Keratinocyte (primary cell): Measurements from ENCODE around the gene HIGD1C. TPM values are rescaled to one million over a fixed set of nuclear protein-coding genes. Genes with fewer than 3 reads are reported as not detected.

Source experiments
- DNase-seq: peaks from one replicate; pipeline ENCODE4 v3.0.0-alpha.2; 2011; ENCODE audit warnings: low read depth, missing footprints, low spot score
- FAIRE-seq: peaks from 2 replicates; lab custom pipeline; 2011; peaks lifted over from hg19 to GRCh38; lab: Jason Lieb, UNC
- H2AFZ ChIP-seq: 2 replicates; pipeline ENCODE4 v1.6.0; 2012; ENCODE audit warnings: low read length, control low read depth, inconsistent platforms; ENCODE audit not compliant: control insufficient read depth
- H3K27ac ChIP-seq: 2 replicates; pipeline ENCODE4 v1.5.1; 2011; ENCODE audit warnings: low read length; ENCODE audit not compliant: control insufficient read depth, insufficient read depth
- H3K27me3 ChIP-seq: 3 replicates; pipeline ENCODE4 v1.6.0; 2011; ENCODE audit warnings: low read length; ENCODE audit not compliant: control insufficient read depth, insufficient read depth; ENCODE audit errors: extremely low read depth
- H3K36me3 ChIP-seq, 2 experiments: 2 replicates in 1 of 2; 3 replicates in 1 of 2; pipeline ENCODE4 v1.5.1; 2011; ENCODE audit warnings: low read length in 2 of 2, mild to moderate bottlenecking in 1 of 2; ENCODE audit not compliant: control insufficient read depth in 2 of 2, insufficient read depth in 2 of 2; ENCODE audit errors: extremely low read depth in 1 of 2
- H3K4me1 ChIP-seq: 3 replicates; pipeline ENCODE4 v1.5.1; 2011; ENCODE audit warnings: low read length; ENCODE audit not compliant: control insufficient read depth, insufficient read depth; ENCODE audit errors: extremely low read depth
- H3K4me2 ChIP-seq: 3 replicates; pipeline ENCODE4 v1.6.0; 2011; ENCODE audit warnings: low read depth, low read length; ENCODE audit not compliant: control insufficient read depth, insufficient read depth; ENCODE audit errors: extremely low read depth
- H3K4me3 ChIP-seq, 3 experiments: fragments of 200-600 bp in 1 of 3; sonication (generic) in 1 of 3; 2 replicates in 2 of 3; 3 replicates in 1 of 3; pipeline ENCODE4 v1.5.1; 2011 to 2016; ENCODE audit warnings: low read length in 3 of 3, mild to moderate bottlenecking in 3 of 3, control low read depth in 2 of 3, inconsistent platforms in 1 of 3, low read depth in 1 of 3, mixed read lengths in 1 of 3, mixed run types in 1 of 3, moderate library complexity in 1 of 3; ENCODE audit not compliant: control insufficient read depth in 2 of 3, insufficient read depth in 2 of 3; ENCODE audit errors: extremely low read depth in 1 of 3
- H3K79me2 ChIP-seq: 2 replicates; pipeline ENCODE4 v1.6.0; 2012; ENCODE audit warnings: low read length; ENCODE audit not compliant: control insufficient read depth, insufficient read depth
- H3K9ac ChIP-seq: 3 replicates; pipeline ENCODE4 v1.6.0; 2011; ENCODE audit warnings: low read length; ENCODE audit not compliant: control insufficient read depth, insufficient read depth; ENCODE audit errors: extremely low read depth
- H3K9me1 ChIP-seq: 3 replicates; pipeline ENCODE4 v1.6.0; 2011; ENCODE audit warnings: low read length; ENCODE audit not compliant: control insufficient read depth, insufficient read depth; ENCODE audit errors: extremely low read depth
- H3K9me3 ChIP-seq: 2 replicates; pipeline ENCODE4 v1.5.1; 2012; ENCODE audit warnings: low read depth, low read length; ENCODE audit not compliant: control insufficient read depth
- H4K20me1 ChIP-seq: 3 replicates; pipeline ENCODE4 v1.6.0; 2011; ENCODE audit warnings: low read length; ENCODE audit not compliant: control insufficient read depth, insufficient read depth; ENCODE audit errors: extremely low read depth
- EZH2 ChIP-seq: IDR thresholded peaks from one replicate; pipeline ENCODE4 v1.6.1; 2012; ENCODE audit warnings: inconsistent platforms, mild to moderate bottlenecking, low read length, moderate library complexity
- dilution Hi-C: fragments of 300-500 bp; cut with MboI; formaldehyde crosslinking; loops from one replicate; pipeline ENCODE4 v1.7.0; 2020; ENCODE audit warnings: low sequenced_read_pairs; ENCODE audit not compliant: extremely low pct_ligation_motif_present
- polyA plus RNA-seq, 5 experiments: library from polyadenylated mRNA; depleted of rRNA in 3 of 5; stranded (reverse) in 3 of 5; stranded (forward) in 1 of 5; unstranded in 1 of 5; fragments of >200 nt; gene quantifications; 1 replicate in 1 of 5; 2 replicates in 3 of 5; 3 replicates in 1 of 5; pipeline versions ENCODE4 v1.2.1 to v1.2.3, GENCODE V29; 2011 to 2012; ENCODE audit warnings: missing spikeins in 2 of 5, low read depth in 1 of 5, low replicate concordance in 1 of 5
- TF ChIP-seq, protein P1 (sequence below), 3 experiments: IDR thresholded peaks in 1 of 3; conservative IDR thresholded peaks in 1 of 3; optimal IDR thresholded peaks in 1 of 3; 2 replicates in 2 of 3; 3 replicates in 1 of 3; pipeline versions ENCODE3 to v1.5.1; 2011; ENCODE audit warnings: low read length in 3 of 3, mild to moderate bottlenecking in 3 of 3, moderate library complexity in 2 of 3, control low read depth in 1 of 3, inconsistent platforms in 1 of 3; ENCODE audit not compliant: insufficient read depth in 2 of 3; ENCODE audit errors: extremely low read depth in 1 of 3

The HIGD1C gene
- polyA plus RNA-seq, 1 donor (not counting 4 experiments of a cell fraction or from before 2014, with no cell fraction given) = not detected

DNA sequence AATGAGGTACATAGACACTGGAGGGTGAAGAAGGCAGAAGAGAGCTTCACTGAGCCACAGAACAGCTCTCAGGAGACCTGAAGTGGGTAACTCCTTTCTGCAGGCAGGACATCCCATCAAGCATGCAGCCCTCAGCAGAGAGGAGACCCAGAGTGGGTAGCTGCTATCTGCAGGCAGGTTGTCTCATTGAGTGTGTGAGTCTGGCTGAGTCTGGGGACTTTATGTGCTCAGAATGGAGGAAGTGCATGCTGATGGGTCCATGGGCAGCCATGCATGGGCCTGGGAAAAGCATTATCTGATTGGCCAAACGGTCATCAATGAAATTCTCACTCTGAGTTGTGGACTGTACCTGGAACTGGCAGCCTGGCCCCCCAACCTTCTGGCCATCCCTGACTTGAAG, 14.7 kb upstream of the HIGD1C start:
- FAIRE-seq (no peak), DNase-seq (no peak)
- no peak overlapping the region for H3K9ac ChIP-seq
- H3K27ac ChIP-seq = no peak overlapping the region
- no peak overlapping the region for H2AFZ ChIP-seq
- no peaks in the 10 kb centered on the region for H4K20me1 ChIP-seq
- H3K4me1 ChIP-seq = peaks cover 11% of the 10 kb centered on the region
- H3K36me3 ChIP-seq = no peaks in the 10 kb centered on the region
- no peak overlapping the region for H3K4me2 ChIP-seq
- no peaks in the 10 kb centered on the region for H3K9me1 ChIP-seq
- H3K9me3 ChIP-seq = peaks cover 2% of the 10 kb centered on the region
- dilution Hi-C loops = no loop called here
- no peak overlapping the region for H3K4me3 ChIP-seq
- no peaks in the 10 kb centered on the region for H3K79me2 ChIP-seq
- no peaks in the 10 kb centered on the region for H3K27me3 ChIP-seq
- no peak for TF ChIP-seq EZH2
- TF ChIP-seq, protein P1, sequence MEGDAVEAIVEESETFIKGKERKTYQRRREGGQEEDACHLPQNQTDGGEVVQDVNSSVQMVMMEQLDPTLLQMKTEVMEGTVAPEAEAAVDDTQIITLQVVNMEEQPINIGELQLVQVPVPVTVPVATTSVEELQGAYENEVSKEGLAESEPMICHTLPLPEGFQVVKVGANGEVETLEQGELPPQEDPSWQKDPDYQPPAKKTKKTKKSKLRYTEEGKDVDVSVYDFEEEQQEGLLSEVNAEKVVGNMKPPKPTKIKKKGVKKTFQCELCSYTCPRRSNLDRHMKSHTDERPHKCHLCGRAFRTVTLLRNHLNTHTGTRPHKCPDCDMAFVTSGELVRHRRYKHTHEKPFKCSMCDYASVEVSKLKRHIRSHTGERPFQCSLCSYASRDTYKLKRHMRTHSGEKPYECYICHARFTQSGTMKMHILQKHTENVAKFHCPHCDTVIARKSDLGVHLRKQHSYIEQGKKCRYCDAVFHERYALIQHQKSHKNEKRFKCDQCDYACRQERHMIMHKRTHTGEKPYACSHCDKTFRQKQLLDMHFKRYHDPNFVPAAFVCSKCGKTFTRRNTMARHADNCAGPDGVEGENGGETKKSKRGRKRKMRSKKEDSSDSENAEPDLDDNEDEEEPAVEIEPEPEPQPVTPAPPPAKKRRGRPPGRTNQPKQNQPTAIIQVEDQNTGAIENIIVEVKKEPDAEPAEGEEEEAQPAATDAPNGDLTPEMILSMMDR (optimal IDR thresholded peaks at IDR 0.05 in 1 of 3, IDR thresholded peaks at IDR 0.05 in 1 of 3, conservative IDR thresholded peaks at IDR 0.05 in 1 of 3; ENCODE audit: extremely low read depth in 1 of 3, insufficient read depth in 2 of 3, low read length in 3 of 3) = no peak

DNA sequence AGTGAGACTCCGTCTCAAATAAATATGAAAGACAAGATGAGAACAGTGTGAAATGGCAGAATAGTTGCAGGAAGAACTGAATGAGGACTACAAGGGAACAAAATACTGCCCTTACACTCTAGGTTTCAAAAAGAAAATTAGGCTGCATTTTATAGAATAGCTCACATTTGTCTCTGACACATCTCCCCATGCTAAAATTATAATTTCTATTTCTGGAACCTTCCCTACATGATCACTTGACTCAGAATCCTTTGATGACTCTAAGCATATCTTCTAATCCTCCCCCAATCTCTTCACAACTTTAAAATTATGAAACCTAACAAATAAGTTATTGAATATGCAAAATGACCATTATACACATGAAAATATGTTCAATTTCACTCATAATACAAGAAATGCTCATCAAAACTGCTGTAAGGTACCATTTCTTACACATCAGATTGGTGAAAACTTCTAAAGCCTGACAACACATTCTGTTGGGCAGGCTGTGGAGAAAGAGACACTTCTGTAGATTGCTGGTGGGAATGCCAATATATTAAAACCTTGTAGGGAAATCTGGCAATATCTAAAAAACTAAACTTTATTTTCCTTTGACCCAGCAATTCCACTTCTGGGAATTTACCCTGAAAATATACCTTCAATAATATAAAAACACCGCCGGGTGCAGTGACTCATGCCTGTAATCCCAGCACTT, 4.3 kb upstream of the HIGD1C start:
- Histone ChIP-seq H3K9ac (no peak overlapping the region), H3K4me3 (no peak overlapping the region), H3K9me1 (no peaks in the 10 kb centered on the region), H3K36me3 (no peaks in the 10 kb centered on the region), H2AFZ (no peak overlapping the region), H3K4me2 (no peak overlapping the region), H3K27me3 (no peaks in the 10 kb centered on the region), H3K9me3 (no peaks in the 10 kb centered on the region), H4K20me1 (no peaks in the 10 kb centered on the region), H3K27ac (no peak overlapping the region), H3K4me1 (no peaks in the 10 kb centered on the region), H3K79me2 (no peaks in the 10 kb centered on the region)
- dilution Hi-C loops = no loop called here
- DNase-seq = no peak
- TF ChIP-seq, protein P1 (optimal IDR thresholded peaks at IDR 0.05 in 1 of 3, IDR thresholded peaks at IDR 0.05 in 1 of 3, conservative IDR thresholded peaks at IDR 0.05 in 1 of 3; ENCODE audit: extremely low read depth in 1 of 3, insufficient read depth in 2 of 3, low read length in 3 of 3) = no peak
- no peak for TF ChIP-seq EZH2
- no peak for FAIRE-seq
